Stimulated activated CD4-positive, alpha-beta T cell treated with anti-CD3 and anti-CD28 coated beads, Interleukin-4, amount 100 ng/mL, for 4 hours (primary cell): ENCODE measurements around the gene LRMDA.

ENCODE experiments used
- DNase-seq, 2 experiments: peaks; one replicate each; pipeline ENCODE4 v3.0.0-alpha.2; 2020

The LRMDA gene

GRCh38 chr10:76017026-76017732 lies 585.8 kb downstream of the LRMDA start:
- no peak for DNase-seq

GRCh38 chr10:76017733-76018433 lies 586.5 kb downstream of the LRMDA start:
- DNase-seq: no peak

DNA sequence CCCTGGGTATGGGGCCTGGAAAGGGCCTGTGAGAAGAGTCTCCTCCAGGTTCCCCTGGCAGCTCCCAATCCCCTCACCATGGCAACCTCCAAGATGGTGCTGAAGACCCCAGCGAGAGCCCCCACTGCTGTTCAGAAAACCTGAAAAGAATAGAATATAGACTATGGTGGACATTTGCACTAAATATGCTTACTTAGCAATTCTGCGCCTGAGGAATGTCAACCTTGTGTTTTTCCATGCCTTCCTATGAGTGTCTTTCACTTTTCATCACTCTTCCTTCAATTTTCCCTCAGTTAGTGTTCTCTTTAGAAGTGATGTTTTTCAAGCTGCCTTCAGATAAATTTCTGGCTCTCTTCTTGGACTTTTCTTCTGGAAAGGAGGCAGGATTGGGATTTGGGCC lies 589.2 kb downstream of the LRMDA start:
- no peak for DNase-seq

- no peak for DNase-seq
These were observed 590.0 kb downstream of the LRMDA start for GRCh38 chr10:76021398-76021797.

- DNase-seq: no peak
These were observed 590.9 kb downstream of the LRMDA start for GRCh38 chr10:76022366-76022765.

DNA sequence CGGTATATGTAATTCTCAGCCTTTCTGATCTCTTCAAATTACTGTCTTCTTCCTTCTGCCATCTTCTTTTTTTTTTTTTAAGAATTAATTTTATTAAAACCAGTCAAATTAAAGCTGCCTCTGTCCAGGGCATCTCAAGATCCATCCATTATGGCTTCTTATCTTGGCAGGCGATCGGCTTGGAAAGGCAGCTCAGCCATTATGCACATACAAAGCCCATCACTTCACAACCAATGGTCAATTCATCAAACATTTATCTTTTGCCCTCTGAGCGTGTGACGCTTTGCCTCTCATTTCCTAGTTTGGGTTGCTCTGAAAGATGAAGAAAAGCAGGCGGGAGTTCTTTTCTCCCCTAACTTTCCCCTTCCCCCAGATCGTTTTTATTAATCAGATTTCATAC lies 591.6 kb downstream of the LRMDA start:
- no peak for DNase-seq

DNA sequence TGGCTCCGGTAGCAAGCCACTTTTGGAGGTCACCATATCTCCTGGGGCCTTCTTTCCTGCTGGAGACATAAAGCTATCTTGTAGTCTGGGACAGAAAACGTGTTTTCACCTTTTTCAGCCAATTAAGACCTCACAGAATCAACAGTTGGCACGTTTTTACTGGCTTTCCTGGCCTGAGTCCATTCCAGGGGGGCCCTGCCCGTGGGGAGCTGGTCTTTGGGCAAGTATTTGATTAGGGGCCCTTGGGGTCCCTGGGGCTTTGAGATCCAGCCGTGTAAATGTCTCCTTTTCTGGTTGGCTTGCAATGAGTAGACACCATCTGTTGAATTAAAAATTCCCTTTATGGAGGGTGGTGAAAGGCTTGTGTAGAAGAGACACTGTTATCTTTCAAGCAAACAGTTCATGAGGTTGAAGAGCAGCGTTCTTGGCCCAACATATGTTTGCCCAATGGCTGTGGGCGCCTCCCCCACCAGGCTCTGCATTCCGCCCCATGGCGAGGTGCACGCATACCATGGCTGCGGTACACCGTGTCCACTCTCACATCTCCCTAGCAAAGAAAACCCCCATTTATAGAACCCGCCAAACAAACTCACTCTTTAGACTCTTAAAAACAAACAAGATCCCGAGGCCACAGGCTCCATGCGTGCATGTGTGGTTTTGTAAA lies 593.2 kb downstream of the LRMDA start:
- DNase-seq: no peak

DNA sequence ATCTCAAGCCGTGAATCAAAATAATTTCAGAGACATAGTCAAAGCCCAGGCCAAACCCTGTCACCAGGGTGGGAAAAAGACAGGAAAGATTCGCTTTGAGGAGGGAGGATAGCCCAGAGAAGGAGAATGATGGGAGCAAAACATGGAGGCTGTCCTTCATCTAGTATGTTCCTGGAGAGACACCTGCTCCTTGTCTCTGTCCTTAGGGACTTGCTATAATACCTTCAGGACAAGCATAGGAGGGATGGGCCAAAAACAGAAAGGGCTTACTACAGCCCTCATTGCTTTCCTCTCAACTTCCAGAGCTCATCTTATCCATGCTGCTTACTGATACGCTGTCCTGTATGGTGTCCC lies 593.7 kb downstream of the LRMDA start:
- DNase-seq: no peak

- no peak for DNase-seq
These were observed 594.9 kb downstream of the LRMDA start for GRCh38 chr10:76026176-76026771.

DNA sequence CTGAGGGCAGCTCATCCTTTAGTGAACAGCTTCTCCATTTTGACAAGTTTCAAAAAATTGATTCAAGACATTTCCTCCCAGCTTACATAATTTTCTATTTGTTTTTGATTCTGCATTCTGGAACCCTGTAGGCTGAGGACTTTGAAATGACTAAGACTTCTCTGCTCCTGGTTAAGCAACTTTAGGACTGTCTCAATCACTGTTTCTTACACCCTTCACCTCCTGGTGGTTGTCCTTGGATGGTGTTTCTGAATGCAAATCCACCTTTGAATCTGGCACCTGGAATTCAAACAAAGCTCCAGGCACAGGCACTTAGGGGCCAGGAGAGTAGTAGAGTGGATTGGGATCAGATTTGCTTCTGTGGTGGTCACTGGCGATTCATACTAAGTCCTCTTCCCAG lies 595.5 kb downstream of the LRMDA start:
- DNase-seq: no peak

GRCh38 chr10:76029782-76030181 lies 598.4 kb downstream of the LRMDA start:
- no peak for DNase-seq

- no peak for DNase-seq
These were observed 599.7 kb downstream of the LRMDA start for GRCh38 chr10:76031099-76031498.

DNA sequence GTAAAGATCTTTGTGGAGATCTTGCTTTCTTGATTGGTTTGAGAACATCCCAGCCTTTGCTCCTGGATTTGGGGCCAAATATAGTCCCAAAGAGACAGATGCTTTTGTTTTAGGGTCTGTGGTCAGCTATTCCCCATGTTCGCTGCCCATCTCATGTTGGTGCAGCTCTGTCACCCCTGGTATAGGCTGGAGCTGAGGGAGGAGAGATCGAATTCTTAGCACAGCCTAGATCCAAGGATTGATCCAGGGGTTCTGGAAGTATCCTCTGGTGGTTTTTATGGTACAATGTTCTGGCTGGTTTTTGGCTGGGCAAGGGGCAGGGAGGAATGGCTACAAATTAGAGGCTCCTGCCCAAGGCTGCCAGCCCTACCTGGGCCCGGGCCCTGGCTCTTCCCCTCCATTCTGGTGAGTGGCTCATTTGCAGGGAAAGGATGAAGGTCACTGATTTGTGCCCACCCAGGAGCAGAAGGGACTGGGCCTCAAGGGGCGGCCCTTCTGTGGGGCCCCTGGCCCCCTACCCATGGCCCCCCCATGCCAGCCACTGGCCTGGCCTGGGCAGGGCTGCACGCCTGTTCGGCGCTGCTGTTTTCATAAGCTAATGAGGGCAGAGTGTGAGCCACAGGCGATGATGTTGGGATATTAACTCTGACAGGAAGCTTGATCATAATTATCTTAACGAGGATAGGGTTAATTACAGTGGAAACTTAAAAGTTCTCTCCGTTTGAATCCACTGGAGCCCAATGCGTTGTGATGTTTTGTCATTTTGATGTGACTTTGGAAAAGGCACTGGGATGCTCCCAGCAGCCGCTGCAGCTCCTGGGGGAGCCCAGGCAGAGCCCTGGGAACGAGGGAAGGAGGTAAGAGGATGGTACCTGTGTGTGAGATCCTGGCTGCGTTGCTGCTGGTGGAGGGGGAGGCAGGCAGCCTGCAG lies 600.6 kb downstream of the LRMDA start:
- DNase-seq: no peak

DNA sequence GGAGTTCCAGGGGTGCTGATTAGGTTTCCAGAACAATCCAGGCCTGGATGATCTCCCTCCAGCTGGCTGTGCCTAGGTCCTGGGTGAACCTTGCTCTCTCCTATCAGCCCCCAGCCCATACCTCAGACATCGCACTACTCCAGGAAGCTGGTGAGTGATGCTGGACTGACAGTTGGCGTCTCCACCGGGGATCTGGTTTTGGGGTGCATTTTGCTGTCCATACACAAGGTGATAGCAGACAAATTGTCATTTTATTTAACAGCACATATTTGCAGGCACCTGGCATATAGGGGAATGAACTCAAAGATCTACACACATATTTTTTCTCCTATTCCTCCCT lies 601.2 kb downstream of the LRMDA start:
- no peak for DNase-seq

GRCh38 chr10:76033457-76034196 lies 602.2 kb downstream of the LRMDA start:
- no peak for DNase-seq

DNA sequence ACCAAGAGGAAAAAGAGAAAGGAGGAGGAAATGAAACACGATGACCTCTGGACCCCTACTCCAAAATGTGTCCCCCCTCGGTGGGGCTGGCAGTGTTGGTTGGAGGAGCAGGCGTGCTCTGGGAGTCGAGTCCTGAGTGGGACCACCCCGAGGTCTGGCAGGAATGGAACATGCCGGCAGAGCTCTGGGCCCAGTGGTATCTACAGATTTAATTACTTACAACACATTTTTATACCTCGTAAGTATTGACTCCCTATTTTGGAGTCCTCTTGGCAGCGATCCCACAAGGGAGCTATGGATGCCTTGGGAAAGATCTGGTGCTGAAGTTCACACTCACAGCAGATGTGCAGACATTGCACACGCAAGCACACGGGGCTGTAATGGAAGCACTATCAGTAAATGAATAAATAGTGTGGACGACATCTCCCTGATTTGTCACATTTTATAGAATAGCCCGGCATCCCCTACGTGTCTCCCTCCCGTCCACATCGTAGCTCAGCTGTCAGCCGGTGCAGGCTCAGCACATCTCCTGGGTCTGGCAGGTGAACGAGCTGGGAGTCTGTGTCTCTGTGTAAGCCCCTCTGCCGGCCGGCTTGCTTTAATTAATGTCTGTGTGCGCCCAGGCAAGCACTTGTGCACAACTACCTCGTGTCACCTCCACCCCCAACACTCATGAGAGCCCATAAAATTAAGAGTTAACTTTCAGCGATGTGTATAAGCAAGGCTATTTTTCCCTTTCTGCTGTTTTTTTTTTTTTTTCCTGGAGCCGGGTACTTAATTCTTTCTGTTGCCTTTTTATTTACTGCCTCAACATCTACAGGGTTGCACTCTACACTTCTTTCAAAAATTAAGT lies 603.2 kb downstream of the LRMDA start:
- DNase-seq: no peak

- DNase-seq: no peak
These were observed 604.0 kb downstream of the LRMDA start for GRCh38 chr10:76035206-76036110.

DNA sequence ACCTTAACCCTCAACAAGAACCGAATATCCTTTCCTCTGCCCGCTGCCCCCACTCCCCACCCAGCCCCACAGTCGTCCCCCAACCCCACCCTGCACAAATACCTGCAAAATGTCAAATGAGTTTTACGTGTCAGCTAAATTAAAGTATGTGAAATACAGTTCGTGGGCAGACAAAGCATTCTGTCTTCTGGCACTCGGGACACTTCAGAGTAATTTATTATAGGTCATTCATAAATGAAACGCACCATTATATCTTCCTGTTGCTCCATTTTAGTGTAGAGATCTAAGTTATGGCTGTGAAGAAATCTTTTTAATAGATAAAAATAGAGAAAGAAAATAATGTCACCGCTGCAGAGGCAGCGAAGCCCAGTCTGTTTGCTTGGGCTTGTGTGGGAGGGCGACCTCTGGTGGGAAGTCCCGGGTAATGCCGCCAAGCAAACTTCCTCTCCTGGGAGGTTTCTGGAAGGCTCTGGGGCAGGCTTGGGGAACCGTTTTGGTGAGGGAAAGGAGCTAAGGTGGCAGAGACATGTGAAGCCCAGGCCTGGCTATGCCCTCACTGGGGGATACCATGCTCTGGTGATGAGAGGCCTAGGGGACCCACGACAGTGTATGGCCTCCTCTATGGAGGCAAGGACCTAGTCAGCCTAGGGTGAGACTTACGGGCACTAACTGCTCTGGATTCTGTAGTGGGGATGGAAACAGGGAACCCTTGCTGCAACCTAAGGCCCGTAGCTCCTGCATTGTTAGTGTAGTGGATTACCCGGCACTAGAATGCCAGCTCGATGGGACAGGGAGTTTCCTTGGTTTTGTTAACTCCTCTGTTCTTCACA lies 604.9 kb downstream of the LRMDA start:
- peak; percentile 4 to 33 for DNase-seq

GRCh38 chr10:76036962-76037361 lies 605.5 kb downstream of the LRMDA start:
- DNase-seq: no peak
